HG03039 (cell line): ENCODE results near the gene SLC37A2.
"Not testable (repeated sequence)": the region's sequence is repeated elsewhere in the genome, so short reads cannot be mapped to it uniquely, and the experiment has no call there.

Experiments used
- ATAC-seq: cut with Tn5 transposase; IDR thresholded peaks from one replicate; pipeline ENCODE4 v1.9.1; 2021; ENCODE audit warnings: mild to moderate bottlenecking, moderate library complexity; ENCODE audit not compliant: unreplicated experiment

Gene SLC37A2

GRCh38 chr11:125083312-125084056 lies 20.4 kb downstream of the SLC37A2 start:
- no peak for ATAC-seq

- no peak for ATAC-seq
These were observed 20.9 kb downstream of the SLC37A2 start for GRCh38 chr11:125084057-125084416.

DNA sequence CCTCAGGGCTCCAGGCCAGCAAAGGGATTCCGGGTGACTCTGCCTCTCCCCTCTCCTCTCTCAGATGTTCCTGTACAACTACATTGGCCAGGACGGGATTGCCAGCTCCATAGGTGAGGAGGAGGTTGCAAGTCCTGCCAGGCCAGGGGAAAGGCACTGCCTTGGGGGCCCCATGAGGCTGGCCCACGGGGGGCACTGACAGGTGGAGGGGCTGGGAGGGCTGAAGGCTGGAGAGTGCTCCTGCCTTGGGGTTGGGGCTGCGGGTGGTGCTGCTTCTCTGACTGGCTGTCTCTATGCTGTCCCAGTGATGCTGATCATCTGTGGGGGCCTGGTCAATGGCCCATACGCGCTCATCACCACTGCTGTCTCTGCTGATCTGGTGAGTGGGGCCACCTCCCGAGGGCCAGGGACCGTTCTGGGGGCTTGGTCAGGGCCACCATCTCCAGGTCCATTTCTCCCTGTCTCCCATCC lies 21.7 kb downstream of the SLC37A2 start:
- no peak for ATAC-seq

GRCh38 chr11:125085301-125086081 lies 22.4 kb downstream of the SLC37A2 start:
- no peak for ATAC-seq

- ATAC-seq: no peak
These were observed 23.7 kb downstream of the SLC37A2 start for GRCh38 chr11:125086633-125087296.

- no peak for ATAC-seq
These were observed 25.0 kb downstream of the SLC37A2 start for GRCh38 chr11:125088123-125088522.

- no peak for ATAC-seq
These were observed 25.7 kb downstream of the SLC37A2 start for GRCh38 chr11:125088576-125089455.

DNA sequence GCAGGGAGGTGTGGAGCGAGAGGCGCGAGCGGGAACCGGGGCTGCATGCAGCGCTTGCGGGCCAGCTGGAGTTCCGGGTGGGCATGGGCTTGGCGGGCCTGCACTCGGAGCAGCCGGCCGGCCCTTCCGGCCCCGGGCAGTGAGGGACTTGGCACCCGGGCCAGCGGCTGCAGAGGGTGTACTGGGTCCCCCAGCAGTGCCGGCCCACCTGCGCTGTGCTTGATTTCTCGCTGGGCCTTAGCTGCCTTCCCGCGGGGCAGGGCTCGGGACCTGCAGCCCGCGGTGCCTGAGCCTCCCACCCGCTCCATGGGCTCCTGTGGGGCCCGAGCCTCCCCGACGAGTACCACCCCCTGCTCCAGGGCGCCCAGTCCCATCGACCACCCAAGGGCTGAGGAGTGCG lies 26.4 kb downstream of the SLC37A2 start:
- ATAC-seq: not testable (repeated sequence)

- ATAC-seq: not testable (repeated sequence)
These were observed 27.0 kb downstream of the SLC37A2 start for GRCh38 chr11:125090151-125090550.

- no peak for ATAC-seq
These were observed 27.7 kb downstream of the SLC37A2 start for GRCh38 chr11:125090816-125091215.

DNA sequence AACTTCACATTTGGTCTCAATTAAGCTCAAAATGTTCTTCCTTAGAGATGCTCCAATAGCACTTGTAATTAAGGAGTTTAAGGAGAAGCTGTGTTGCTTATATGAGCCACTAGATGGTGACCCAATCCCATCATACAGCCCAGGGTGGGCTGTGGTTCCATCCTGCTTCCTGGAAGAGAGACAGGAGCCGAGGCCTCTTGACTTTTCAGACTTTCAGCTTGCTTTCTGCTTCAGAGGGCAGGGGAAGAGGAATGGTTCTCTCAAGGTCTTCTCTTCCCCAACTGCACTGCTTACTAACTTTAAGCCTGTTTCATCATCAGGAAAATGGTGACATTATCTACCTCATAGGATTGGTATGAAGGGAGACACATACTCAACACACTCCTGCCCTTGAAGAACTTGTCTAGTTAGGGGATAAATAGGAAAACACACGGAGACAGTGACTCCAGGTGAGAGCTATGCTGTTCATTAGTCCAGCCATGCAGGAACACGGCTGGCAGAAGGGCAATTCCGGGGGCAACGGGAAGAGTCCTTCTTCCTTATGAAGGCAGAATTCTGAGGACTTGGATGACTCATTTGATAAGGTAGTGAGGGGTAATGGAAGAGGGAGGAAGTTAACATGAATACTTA lies 28.3 kb downstream of the SLC37A2 start:
- ATAC-seq: no peak

DNA sequence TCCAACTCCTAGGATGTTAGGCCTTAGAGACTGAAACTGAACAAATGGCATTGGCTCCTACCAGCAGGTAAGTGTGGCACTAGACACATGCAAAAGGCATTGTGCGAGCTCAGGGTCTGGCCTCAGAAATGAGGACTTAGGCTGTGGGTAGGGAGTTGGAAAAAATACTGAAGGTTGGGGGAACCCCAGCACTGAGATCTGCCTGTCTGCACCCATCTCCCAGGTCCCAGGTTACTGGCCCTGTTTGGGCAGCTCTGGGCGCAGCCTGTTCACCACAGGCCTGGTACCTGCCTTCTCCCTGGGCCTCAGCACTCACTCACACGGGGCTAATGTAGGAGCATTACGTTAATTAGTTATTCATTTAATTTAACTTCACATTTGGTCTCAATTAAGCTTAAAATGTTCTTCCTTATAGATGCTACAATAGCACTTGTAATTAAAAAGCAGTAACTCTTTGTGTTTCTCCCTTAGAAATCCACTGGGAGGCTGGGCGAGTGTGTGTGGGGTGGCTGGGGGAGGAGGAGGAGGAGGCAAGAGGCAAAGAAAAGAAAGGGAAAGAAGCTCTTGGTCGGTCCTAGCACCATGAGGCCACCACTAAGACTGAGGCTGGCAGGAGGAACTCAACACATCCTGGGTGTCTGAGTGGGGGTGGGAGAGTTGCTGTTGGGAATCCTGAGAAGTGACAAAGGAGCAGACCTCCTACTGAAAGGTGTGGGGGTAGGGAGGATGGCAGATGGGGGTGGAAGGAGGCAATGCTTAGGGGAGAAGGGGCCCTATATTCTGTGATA lies 29.0 kb downstream of the SLC37A2 start:
- ATAC-seq: no peak

- no peak for ATAC-seq
These were observed 29.6 kb downstream of the SLC37A2 start for GRCh38 chr11:125092669-125093068.

GRCh38 chr11:125093502-125093901 lies 30.4 kb downstream of the SLC37A2 start:
- ATAC-seq: no peak

DNA sequence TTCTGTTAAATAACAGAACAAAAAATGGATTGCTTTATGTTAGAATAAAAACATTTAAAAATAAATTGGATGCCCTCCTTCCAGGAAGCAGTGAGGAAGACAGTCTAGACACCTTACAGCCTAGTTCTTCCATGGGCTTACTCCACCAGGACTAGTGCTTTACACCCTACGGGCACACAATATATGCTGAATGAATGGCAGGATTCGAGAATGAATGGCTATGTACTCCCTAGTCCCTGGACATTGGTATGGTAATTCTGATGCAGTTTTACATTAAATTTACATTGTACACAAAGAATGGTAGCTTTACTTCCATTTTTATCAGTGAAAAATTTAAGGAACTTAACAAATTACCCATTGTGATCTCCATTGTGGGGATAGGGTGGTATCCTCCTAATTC lies 31.6 kb downstream of the SLC37A2 start:
- no peak for ATAC-seq

DNA sequence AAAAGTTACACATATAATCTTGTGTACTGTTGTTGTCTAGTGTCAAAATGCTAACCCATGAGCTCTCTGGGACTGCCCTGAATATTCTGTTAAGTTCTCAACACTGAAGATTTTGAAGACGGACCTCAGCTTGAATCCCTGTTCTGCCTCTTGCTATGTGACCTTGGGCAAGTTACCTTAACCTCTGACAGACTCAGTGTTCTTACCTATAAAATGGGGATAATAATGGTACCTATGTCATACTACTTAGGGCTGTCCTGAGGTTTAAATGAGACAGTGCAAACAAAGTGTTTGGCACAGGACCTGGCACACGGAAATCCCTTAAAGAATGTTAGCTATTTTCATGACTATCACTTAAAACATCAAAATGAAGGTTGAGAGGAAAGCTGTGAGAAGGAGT lies 37.0 kb downstream of the SLC37A2 start:
- no peak for ATAC-seq

DNA sequence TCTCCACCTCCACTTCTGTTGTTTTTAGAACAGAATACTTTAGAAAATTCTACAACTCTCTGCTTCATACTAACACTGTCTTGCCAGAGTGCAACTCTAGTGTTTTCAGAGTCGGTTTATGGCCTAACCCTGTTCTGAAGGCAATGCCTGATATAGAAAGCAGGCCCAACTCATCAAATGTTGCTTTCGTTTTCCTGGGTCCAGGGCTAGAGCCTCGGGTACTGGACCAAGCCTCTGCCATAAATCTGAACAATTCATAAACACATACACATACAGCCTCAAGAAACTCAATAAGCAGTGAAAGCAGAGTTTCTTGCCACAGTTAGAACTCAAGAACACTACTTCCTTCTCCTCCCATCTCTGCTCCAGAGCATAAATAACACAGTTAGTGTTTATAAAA lies 38.5 kb downstream of the SLC37A2 start:
- no peak for ATAC-seq

DNA sequence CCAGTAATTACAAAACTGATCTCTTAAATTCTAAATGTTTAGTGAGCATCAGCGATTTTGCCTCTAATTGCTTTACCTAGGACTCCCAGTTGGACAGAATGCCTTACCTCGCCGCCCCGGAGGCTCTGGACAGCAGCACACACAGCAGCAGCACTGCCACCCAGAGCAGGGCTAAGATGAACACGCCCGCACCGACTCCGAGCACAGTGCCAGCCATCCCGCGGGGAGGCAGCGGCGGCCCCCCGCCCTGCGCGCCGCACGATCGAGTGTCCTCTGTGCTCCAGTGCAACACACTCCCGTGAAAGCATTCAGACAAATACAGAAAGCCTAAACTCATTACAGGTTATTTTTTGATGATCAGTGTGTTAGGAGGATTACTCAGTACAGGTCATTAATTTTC lies 38.9 kb downstream of the SLC37A2 start:
- no peak for ATAC-seq

- ATAC-seq: no peak
These were observed 39.4 kb downstream of the SLC37A2 start for GRCh38 chr11:125102510-125102909.
